HL-60/S4 (cell line): ENCODE results near the gene REPIN1.

Experiments
- in situ Hi-C: fragments of 300-500 bp; cut with MboI; formaldehyde crosslinking; loops from 2 replicates; pipeline ENCODE4 v1.14.3; 2022; ENCODE audit warnings: low sequenced_read_pairs

REPIN1 gene

GRCh38 chr7:150359622-150360362 is 8.8 kb upstream of the REPIN1 start:
- in situ Hi-C loops = no loop called here

- in situ Hi-C loops = no loop called here
These were observed 8.1 kb upstream of the REPIN1 start for GRCh38 chr7:150360363-150361058.

GRCh38 chr7:150361402-150361801 is 7.2 kb upstream of the REPIN1 start:
- in situ Hi-C loops = no loop called here

GRCh38 chr7:150361807-150362621 is 6.6 kb upstream of the REPIN1 start:
- in situ Hi-C loops = no loop called here

GRCh38 chr7:150363370-150363769 is 5.3 kb upstream of the REPIN1 start:
- in situ Hi-C loops = no loop called here

- in situ Hi-C loops = no loop called here
These were observed 4.8 kb upstream of the REPIN1 start for GRCh38 chr7:150363872-150364271.

- in situ Hi-C loops = no loop called here
These were observed 3.4 kb upstream of the REPIN1 start for GRCh38 chr7:150365194-150365593.

GRCh38 chr7:150365673-150366398 is 2.8 kb upstream of the REPIN1 start:
- in situ Hi-C loops = no loop called here

- in situ Hi-C loops = no loop called here
These were observed 936 bp upstream of the REPIN1 start for GRCh38 chr7:150367677-150368095.

GRCh38 chr7:150368884-150369747 is 494 bp downstream of the REPIN1 start:
- in situ Hi-C loops = no loop called here

GRCh38 chr7:150369748-150370501 is 1.3 kb downstream of the REPIN1 start:
- in situ Hi-C loops = no loop called here

- in situ Hi-C loops = no loop called here
These were observed 2.0 kb downstream of the REPIN1 start for GRCh38 chr7:150370612-150371071.

- in situ Hi-C loops = no loop called here
These were observed 2.7 kb downstream of the REPIN1 start for GRCh38 chr7:150371131-150371995.

GRCh38 chr7:150371996-150372270 is 3.3 kb downstream of the REPIN1 start:
- in situ Hi-C loops = no loop called here

GRCh38 chr7:150372271-150373048 is 3.8 kb downstream of the REPIN1 start:
- in situ Hi-C loops = no loop called here

GRCh38 chr7:150373049-150373801 is 4.6 kb downstream of the REPIN1 start:
- in situ Hi-C loops = no loop called here

GRCh38 chr7:150374026-150374425 is 5.4 kb downstream of the REPIN1 start:
- in situ Hi-C loops = no loop called here
